HG02759 (cell line): Measurements from ENCODE around the gene AKAP9.
"Not testable (repeated sequence)": the region's sequence is repeated elsewhere in the genome, so short reads cannot be mapped to it uniquely, and the experiment has no call there.

Source experiments
- ATAC-seq: cut with Tn5 transposase; IDR thresholded peaks from one replicate; pipeline ENCODE4 v1.9.1; 2021; ENCODE audit warnings: mild to moderate bottlenecking, moderate library complexity; ENCODE audit not compliant: unreplicated experiment

AKAP9 gene

DNA sequence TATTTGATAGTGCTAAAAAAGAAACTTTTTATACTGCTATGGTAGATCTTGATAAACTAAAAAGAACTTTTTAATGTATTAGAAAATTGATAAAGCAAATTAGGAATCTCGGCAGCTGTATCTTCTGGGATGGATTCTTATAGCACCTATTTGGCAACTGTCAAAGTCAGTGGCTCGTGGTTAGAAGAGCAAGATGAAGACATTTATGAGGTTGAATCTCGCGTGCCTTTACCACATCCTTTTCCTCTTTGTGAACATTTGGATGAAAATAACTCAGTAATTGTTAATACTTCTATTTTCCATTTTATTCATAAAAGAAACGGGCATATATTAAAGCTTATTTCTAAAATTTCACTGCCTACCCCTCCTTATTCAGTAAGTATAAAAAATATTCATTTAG is 117.4 kb downstream of the AKAP9 start:
- no peak for ATAC-seq

DNA sequence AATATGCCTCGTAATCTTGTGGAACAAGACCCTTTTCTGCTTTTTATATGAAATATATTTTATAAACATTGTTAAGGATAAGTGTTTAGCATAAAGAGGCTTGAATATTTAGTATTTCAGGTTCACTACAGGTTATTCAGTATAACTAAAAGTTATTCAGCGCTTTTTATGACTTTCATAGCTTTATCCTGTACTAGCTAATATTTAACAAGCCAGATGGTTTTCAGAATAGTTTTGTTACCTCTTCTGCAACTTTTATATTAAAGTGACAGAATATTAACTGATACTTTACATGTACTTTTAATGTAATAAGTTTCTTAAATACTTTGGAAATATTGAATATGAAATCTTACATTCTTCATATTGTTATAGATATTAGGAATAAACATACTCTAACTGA is 118.2 kb downstream of the AKAP9 start:
- ATAC-seq: no peak

DNA sequence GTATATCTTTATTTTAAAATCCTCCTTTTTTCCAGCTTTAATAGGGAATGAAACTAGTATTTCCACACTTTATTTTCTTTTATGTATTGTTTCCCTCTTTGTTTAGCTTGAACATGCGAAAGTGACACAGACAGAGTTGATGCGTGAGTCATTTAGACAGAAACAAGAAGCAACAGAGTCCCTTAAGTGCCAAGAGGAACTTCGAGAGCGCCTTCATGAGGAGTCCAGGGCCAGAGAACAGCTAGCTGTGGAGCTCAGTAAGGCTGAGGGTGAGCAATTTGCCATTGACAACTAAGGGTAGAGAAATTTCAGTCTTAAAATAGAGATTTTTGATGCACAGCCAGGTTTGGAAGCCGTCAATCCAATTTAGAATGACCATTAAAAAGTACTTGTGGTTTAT is 120.5 kb downstream of the AKAP9 start:
- no peak for ATAC-seq

DNA sequence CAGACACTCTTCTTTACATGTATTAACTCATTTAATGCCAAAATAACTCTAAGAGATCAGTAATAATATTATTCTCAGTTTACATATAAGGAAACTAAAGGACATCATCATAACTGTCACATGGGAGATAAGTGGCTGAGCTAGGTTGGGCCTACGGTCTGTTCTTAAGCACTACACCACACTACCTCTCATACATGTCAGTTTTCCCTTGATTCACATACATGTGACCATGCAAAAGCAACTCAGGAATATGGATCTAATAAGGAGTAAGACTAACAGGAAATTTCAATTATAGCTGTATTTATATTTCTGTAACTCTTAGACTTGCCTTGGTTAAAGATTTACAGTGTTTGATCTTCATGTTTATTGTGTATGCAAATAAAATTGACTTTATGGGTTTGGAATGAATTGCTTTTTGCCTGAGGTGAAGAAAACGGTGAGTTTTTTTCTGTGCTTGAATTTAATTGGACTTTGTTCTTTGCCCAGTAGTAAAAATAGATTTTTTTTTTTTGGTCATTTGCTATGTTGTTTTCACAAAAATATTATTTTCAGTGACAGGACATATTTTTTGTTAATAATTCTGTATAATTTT is 123.9 kb downstream of the AKAP9 start:
- ATAC-seq: no peak

DNA sequence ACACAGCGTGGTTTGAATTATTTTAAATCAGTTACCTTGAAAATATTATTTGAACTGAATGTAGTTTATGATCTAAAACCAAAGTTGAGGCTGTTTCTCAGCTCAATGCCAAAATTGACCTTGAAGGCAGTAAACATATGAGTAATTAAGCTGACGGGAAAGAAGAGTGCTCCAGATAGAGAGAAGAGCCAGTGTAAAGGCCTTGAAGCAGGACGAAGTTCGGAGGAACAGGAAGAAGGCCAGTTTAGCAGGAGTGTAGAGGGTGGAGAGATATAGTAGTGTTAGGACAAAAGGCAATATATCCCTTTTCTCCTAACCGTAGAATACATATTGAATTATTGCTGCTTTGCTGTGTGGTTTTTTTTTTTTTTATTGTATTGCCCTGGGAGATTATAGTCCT is 130.4 kb downstream of the AKAP9 start:
- no peak for ATAC-seq

DNA sequence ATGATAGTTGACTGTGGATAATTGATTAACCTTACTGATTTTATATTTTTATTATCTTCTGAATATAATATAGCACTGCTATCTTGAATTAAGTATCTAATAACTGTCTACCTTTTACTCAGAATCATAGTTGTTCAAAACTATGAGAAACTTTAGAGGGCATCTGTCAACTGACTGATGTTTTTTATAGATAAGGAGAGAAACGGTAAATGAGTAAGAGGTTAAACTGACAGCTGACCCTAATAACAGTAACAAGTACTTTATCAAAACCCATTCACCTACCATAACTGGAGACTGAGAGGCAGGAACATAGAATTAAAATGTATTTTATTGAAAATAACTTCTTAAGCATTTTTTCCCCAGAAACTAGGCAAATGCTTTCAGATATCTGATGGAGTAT is 131.5 kb downstream of the AKAP9 start:
- ATAC-seq: no peak

DNA sequence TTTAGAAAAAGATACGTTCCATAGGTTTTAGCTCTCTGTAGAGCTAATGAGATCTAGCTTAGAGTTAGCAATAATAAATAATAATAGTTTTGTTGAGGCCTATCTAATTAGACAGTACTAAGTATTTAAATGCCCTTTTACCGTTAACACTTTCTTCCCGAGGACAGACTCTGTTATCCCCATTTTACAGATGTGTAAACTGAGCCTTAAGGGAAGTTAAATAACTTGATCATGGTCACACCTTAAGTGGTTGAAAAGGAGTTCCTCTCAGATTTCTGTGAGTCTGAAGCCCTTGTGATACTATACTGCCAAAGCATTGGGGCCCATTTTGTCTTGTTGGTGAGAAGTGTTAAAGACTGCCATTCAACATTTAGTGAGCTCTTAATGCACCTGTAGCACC is 132.0 kb downstream of the AKAP9 start:
- ATAC-seq: no peak

DNA sequence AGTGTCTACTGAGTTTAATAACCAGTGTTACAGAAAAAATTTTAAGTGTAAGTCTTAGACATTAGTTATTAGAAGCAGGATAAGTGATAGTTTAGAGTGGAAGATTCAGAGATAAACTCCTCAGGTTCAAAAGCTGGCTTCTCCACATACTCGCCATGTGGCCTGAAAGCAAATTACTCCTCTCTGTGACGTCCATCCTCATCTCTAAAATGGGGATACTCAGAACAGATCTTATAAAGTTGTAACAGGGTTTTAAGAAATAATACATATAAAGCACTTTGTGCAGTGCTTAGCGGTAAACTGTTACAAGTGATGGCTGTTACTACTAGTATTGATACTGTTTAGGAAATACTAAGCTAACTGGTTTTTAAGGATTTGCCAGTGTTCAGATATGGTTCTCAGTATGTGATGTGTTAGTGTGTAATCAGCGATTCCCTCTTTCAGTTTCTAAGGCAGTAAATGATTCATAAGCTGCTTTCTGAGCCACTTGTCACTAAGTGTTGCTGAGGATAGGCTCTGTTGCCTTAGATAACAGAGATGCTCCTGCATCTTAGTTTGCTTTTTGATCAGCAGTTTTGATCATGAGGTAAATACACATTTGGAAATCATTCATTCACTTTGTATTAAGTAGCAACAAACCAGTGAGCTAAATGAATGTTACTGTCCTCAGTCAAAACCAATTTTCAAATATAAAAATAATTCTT is 134.9 kb downstream of the AKAP9 start:
- peak; percentile 84 for ATAC-seq

DNA sequence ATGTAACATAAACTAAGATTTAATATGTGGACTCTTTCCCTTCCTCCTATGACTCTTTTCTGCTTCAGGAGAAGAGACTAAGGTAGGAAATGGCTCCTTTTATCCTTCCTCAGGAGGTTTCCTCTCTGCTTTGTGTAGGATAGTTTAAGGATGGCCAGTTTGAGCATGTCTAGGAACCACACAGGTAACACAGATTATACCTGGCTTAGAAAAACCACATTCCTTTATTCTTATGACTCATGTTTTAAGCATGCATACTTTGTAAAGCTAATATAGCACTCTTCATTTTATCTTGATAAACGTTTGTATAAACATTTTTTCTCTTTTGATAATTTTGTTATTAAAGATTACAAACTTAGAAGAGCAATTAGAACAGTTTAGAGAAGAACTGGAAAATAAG is 135.8 kb downstream of the AKAP9 start:
- ATAC-seq: no peak

DNA sequence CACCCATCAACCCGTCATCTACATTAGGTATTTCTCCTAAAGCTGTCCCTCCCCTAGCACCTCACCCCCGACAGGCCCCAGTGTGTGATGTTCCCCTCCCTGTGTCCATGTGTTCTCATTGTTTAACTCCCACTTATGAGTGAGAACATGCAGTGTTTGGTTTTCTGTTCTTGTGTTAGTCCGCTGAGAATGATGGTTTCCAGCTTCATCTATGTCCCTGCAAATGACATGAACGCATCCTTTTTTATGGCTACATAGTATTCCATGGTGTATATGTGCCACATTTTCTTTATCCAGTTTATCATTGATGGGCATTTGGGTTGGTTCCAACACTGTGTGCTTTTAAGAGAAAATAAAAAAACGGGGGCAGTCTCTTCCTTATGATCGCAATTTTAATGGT is 143.3 kb downstream of the AKAP9 start:
- ATAC-seq: not testable (repeated sequence)

DNA sequence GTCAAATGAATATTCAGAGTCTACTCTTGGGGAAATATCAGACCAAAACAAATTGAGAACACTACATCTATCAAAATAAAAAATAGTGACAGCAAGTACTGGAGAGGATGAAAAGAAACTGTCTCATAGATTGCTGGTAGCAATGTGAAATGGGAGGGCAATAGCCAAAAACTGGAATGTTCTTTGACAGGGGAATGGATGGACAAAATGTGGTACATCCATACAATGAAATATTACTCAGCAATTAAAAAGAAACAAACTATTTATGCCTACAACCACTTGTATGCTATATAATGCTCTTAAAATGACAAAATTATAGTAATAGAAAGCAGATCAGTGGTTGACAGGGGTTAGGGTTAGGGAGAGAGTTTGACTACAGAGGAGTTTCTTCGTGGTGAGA is 147.6 kb downstream of the AKAP9 start:
- ATAC-seq: no peak

DNA sequence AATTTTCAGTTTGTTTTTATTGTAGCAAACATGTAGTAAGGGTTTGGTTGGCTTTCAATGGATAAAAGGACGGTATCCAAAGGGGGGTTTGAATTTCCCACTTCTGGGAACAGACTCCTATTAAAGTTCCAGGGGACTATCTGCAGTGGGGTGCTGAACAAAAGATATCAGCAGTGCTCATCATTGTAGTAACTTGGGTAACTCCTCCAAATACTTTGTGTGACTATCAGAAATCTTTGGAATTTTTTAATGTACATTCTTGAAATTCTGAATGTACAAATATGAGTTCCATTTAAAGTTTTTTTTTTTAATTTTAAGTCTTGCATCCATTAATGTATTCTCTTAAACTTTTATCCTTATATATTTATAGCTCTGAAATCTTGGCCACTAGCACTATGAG is 151.5 kb downstream of the AKAP9 start:
- no peak for ATAC-seq

DNA sequence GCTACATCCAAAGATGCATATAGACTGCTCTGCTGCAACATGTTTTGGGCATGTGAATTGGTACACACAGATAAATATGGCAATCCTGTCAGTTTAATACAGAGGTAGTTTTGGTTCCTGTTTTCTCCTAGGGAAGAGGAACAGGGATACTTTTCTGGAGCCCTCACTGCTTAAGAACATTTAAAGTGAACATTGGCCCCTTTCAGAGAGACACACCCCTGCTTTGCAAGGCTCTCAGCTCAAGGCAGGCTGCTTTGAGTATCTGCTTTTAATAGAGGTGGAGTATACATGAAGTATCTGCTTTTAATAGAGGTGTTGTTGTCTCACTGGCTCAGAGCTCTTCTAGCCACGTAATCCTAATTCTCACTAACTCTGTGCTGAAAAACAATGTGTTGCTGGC is 154.7 kb downstream of the AKAP9 start:
- ATAC-seq: no peak

DNA sequence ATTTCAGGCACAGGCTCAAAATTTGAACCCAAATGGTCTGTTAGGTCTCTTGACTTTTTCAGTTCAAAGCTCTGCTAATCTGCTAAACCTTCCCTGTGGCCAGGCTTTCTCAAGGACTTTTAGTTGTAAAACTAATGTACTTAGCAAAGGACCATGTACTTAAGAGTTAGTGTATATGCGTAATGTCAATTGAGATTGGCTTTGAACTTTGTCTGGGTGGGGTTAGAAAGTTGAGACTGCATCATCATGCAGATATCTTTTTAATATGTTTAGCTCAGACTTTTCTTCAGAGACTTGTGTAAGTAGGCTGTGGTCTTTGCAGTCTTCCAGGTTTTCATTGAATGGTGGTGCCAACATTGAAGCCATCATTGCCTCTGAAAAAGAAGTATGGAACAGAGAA is 159.9 kb downstream of the AKAP9 start:
- no peak for ATAC-seq

DNA sequence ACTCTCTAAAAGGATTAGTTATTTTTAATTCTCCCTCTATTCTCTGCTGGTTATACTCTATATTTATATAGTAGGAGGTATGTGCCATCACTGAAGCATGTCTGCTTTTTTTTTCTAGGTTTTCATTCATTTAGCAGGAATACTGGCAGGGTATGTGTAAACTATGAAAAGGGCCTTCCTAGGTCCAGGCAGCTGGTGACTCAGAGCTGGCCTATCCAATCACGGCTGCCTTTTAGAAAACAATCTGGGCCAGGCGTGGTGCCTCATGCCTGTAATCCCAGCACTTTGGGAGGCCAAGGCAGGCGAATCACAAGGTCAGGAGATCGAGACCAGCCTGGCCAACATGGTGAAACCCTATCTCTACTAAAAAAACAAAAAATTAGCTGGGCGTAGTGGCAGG is 162.2 kb downstream of the AKAP9 start:
- ATAC-seq: not testable (repeated sequence)

DNA sequence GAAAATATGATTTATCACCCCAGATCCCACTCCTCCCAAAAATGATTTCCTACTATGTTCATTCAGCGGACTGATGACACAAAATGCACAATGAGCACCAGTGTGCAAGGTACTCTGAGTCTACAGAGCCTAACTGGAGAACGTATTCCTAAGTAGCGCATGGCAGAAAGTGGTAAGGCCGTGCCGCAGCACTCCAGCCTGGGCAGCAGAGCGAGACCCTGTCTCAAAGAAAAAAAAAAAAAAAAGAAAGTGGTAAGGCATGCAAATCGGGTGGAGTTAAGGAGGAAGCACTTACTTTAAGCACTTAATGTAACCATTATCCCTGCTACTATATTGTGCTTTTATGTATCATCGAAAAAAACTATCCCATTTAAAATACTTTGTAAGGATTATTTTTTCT is 168.2 kb downstream of the AKAP9 start:
- ATAC-seq: no peak

DNA sequence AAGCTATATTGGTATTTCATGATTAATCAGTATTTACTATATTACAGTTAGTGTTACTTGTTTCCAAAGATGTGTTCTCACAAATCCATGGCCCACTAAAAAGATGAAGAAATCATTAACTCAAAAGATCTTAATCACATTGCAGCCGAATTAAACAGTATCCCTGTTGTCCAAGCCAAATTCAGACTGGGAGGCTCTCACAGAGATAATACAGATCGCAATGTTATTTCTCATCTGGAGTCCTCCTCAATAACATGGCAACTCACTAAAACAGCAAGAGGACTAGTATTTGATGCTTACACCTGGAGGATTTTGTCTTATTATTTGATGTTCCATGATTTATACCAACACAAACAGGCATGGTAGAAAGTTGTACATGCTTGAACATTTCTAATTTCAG is 170.2 kb downstream of the AKAP9 start:
- ATAC-seq: no peak

DNA sequence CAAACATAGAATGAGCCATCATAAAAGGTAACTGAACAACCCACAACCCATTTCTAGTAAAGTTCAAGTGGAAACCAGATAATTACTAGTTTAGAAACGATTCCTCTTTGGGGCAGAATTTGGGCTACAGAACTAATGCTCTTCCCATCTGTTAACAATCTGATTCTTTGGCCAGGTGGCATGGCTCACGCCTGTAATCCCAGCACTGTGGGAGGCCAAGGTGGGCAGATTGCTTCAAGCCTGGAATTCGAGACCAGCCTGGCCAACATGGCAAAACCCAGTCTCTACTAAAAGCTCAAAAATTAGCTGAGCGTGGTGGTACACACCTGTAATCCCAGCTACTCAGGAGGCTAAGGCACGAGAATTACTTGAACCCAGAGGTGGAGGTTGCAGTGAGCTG is 175.2 kb downstream of the AKAP9 start:
- ATAC-seq: no peak

DNA sequence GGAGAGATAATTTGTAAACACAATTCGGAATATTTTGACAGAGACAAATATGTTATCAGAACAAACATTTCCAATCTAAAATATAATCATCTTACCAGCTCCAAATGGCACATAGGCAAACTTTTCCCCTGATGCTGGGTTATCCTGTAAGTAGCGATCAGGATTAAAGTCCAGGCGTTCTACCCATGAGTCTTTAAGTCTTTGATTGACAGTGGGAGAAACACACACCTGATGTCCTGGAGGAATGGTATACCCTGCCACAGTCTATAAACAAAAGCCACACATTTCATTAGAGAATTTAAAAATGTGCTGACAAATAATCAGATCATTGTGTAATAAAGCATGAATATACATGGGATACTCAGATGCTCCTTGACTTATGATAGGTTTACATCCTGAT is 176.3 kb downstream of the AKAP9 start:
- no peak for ATAC-seq

DNA sequence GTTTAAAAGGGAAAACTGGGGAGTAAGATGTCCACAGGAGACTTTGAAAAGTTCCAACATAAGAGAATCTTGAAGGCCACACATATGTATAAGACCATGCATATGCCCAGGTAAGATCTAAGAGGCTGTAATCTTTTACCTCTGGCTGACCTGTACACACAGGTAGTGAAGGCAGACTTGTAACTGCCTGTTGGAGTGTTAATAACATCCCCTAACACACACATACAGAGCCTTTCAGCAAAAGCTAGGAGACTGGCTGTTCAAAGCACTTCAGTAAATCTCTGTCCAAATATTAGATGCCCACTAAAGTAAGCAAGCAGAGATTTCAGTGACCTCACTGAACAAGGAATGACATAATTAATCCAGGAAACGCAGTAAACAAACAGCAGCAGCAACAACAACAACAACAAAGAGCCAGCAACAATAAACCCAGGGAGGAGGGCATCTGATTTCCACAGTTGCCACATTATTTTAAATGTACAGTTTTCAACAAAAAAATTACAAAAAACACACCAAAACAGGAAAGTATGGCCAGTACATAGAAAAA is 178.6 kb downstream of the AKAP9 start:
- ATAC-seq: no peak

DNA sequence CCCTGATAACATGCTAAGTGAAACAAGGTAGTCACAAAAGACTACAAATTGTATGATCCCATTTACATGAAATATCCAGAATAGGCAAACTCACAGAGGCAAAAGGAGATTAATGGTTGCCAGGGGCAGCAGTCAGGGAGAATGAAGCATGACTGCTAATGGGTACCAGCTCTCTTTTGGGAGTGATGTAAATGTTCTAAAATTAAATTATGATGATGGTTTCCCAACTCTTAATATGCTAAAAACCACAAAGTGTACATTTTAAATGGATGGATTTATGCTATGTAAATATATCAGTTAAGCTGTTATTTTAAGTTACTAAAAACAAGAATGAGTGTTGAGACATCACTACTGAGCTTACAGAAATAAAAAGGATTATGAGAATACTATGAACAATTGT is 181.0 kb downstream of the AKAP9 start:
- ATAC-seq: no peak

DNA sequence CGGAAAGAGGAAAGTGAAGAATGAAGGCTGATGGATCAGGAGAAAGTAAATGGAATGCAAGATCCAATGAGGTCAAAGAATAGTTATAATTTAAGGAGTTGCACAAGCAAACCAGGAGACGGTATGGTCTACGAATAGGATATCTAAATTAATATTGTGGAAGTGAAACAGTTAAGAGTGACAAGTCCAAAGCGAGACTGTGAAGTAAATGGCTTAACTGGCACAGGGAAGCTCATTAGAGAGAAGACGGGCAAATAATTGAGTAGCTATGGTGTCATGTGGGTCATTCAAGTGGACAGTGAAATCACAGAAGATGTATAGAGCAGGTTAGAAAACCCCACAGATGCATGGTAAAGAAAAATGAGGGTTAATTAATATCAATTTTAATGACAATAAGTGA is 190.4 kb downstream of the AKAP9 start:
- no peak for ATAC-seq
